Upper lobe of left lung (tissue), 6 donors: Measurements from ENCODE around the gene SNU13. TPM values are rescaled to one million over a fixed set of nuclear protein-coding genes. Genes with fewer than 3 reads are reported as not detected.

Experiments used
- ATAC-seq, 2 donors: fragments of 200-7000 bp; cut with Tn5 transposase; one replicate each; pipeline ENCODE4 v1.9.1; 2022; ENCODE audit warnings: mild to moderate bottlenecking in 2 of 2, moderate library complexity in 2 of 2; ENCODE audit not compliant: low FRiP score in 2 of 2
- DNase-seq, 2 donors: peaks; one replicate each; pipeline ENCODE4 v3.0.0-alpha.2; 2019 to 2020
- H3K27ac ChIP-seq, 4 donors: fragments of 200-600 bp; sonication (generic); one replicate each; pipeline ENCODE4 v1.5.1; 2016 to 2019
- H3K27me3 ChIP-seq, 4 donors: fragments of 200-600 bp; sonication (generic); one replicate each; pipeline ENCODE4 v1.5.1; 2017 to 2019
- H3K36me3 ChIP-seq, 4 donors: fragments of 200-600 bp; sonication (generic); one replicate each; pipeline ENCODE4 v1.5.1; 2016 to 2019
- H3K4me1 ChIP-seq, 4 donors: fragments of 200-600 bp; sonication (generic); one replicate each; pipeline ENCODE4 v1.5.1; 2018 to 2019
- H3K4me3 ChIP-seq, 4 donors: fragments of 200-600 bp; sonication (generic); one replicate each; pipeline ENCODE4 v1.5.1; 2017 to 2019; ENCODE audit warnings: mild to moderate bottlenecking in 2 of 4, moderate library complexity in 1 of 4
- H3K9me3 ChIP-seq, 4 donors: fragments of 200-600 bp; sonication (generic); one replicate each; pipeline ENCODE4 v1.5.1; 2018 to 2019
- EP300 ChIP-seq, 4 donors: sonication (generic); formaldehyde crosslinking; IDR thresholded peaks; one replicate each; pipeline ENCODE4 v1.5.1; 2017; ENCODE audit warnings: antibody characterized with exemption in 4 of 4, control low read depth in 2 of 4
- POLR2A ChIP-seq, 4 donors: fragments of 450-650 bp; IDR thresholded peaks; one replicate each; pipeline ENCODE4 v1.5.1; 2016 to 2017; ENCODE audit warnings: antibody characterized with exemption in 4 of 4, mild to moderate bottlenecking in 2 of 4
- POLR2AphosphoS5 ChIP-seq, 2 donors: sonication (generic); formaldehyde crosslinking; IDR thresholded peaks; one replicate each; pipeline ENCODE4 v1.5.1; 2017; ENCODE audit warnings: antibody characterized with exemption in 2 of 2
- WGBS, 2 donors: methylation state at CpG; one replicate each; pipeline ENCODE4 v1.1.5; 2017 to 2018; 5-methylcytosine and 5-hydroxymethylcytosine counted together
- small RNA-seq, 4 donors: library from RNA; depleted of rRNA; stranded (forward); fragments of <200 nt; gene quantifications; one replicate each; pipeline ENCODE3, GENCODE V24; 2016
- total RNA-seq, 6 donors: library from RNA; depleted of rRNA in 4 of 6; stranded (reverse); fragments of >200 nt in 4 of 6; gene quantifications; one replicate each; pipeline versions ENCODE4 v1.1.0 to v1.2.1, GENCODE V29; 2016 to 2021
- donor health status: DM: no; HTN: no; CAD: no; lungs with moderate emphysema.
- donor health status: DM: no; HTN: yes; CAD: no; lungs with severe emphysema.

Gene SNU13
- total RNA-seq, 6 donors from 2014 or later = 40.9 to 124 (median 92.0) TPM

DNA sequence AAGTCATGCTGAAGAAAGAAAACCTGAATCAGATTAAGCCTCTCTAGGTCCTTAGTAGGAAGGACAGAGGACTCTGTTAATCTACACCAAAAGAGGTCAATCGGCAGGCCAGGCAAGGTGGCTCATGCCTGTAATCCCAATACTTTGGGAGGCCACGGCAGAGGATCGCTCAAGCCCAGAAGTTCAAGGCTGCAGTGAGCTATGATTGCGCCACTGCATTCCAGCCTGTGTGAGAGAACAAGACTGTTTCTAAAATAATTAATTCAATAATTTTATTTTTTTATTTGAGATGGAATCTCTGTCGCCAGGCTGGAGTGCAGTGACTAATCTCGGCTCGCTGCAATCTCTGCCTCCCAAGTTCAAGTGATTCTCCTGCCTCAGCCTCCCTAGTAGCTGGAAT, 63.1 kb downstream of the SNU13 start:
- Histone ChIP-seq H3K36me3 (peaks cover 38 to 84% (median 72%) of the 10 kb centered on the region in 4 donors), H3K4me3 (no peak overlapping the region), H3K27me3 (no peaks in the 10 kb centered on the region), H3K27ac (no peak overlapping the region), H3K4me1 (peaks cover 9 to 28% (median 16%) of the 10 kb centered on the region in 4 donors), H3K9me3 (no peaks in the 10 kb centered on the region)
- no peak for TF ChIP-seq EP300 (IDR thresholded peaks at IDR 0.05)
- TF ChIP-seq POLR2A (IDR thresholded peaks at IDR 0.05) = no peak
- TF ChIP-seq POLR2AphosphoS5 (IDR thresholded peaks at IDR 0.05) = no peak
- DNase-seq (no peak), ATAC-seq (no peak)
- WGBS, 2 donors = 93 to 94% methylated on average over 7 of the region's 7 CpGs

Small RNAs within 50 kb of the gene (small RNA-seq; reads per million reads assigned to genes)
- gene HMGN2P10 (0 reads per million in 4 donors), gene RF00019 (0 reads per million in 4 donors), gene RNU6-476P (0 reads per million in 4 donors), gene RNU6ATAC22P (0 reads per million in 4 donors)

Other genes with a start within 250 kb of the SNU13 start
- 10 to 100 TPM; 32.8 to 53.6 (median 50.1) TPM for gene TOB2, start 242.1 kb downstream of the SNU13 start, total RNA-seq
- gene PHF5A, start 220.2 kb downstream of the SNU13 start, total RNA-seq = 10 to 100 TPM in 5 of 6 donors, 1 to 10 TPM in 1; 9.4 to 49.3 (median 31.2) TPM
- 100 to 1,000 TPM in 1 of 6 donors, 10 to 100 TPM in 5; 51.3 to 102 (median 83.4) TPM for gene ACO2, start 219.8 kb downstream of the SNU13 start, total RNA-seq
- 10 to 100 TPM; 35.6 to 73.5 (median 53.0) TPM for gene POLR3H, start 144.4 kb downstream of the SNU13 start, total RNA-seq
- 1 to 10 TPM; 1.3 to 8.4 (median 5.7) TPM for gene CSDC2, start 127.9 kb downstream of the SNU13 start, total RNA-seq
- 100 to 1,000 TPM in 4 of 6 donors, 10 to 100 TPM in 2; 42.1 to 226 (median 105) TPM for gene PMM1, start 99.0 kb downstream of the SNU13 start, total RNA-seq
- 10 to 100 TPM; 28.2 to 41.5 (median 31.1) TPM for gene DESI1, start 67.8 kb downstream of the SNU13 start, total RNA-seq
- 100 to 1,000 TPM in 5 of 6 donors, 10 to 100 TPM in 1; 83.8 to 209 (median 167) TPM for gene XRCC6, start 67.6 kb downstream of the SNU13 start, total RNA-seq
- 10 to 100 TPM in 2 of 6 donors, 1 to 10 TPM in 3, under 1 TPM in 1; 0.89 to 20.7 (median 5.7) TPM for gene MEI1, start 10.6 kb upstream of the SNU13 start, total RNA-seq
- 10 to 100 TPM in 2 of 6 donors, 1 to 10 TPM in 4; 5.5 to 12.6 (median 8.8) TPM for gene CCDC134, start 111.8 kb upstream of the SNU13 start, total RNA-seq
- gene SREBF2, start 144.2 kb upstream of the SNU13 start, total RNA-seq = 100 to 1,000 TPM; 124 to 175 (median 145) TPM
- under 1 TPM in 1 of 6 donors, not detected in 5; 0.17 TPM for gene SHISA8, start 226.2 kb upstream of the SNU13 start, total RNA-seq
- gene TNFRSF13C, start 237.9 kb upstream of the SNU13 start, total RNA-seq = 1 to 10 TPM in 1 of 6 donors, under 1 TPM in 5; 0.30 to 2.1 (median 0.78) TPM